T-helper 9 cell (primary cell): ENCODE measurements around the gene SFTPA2.
"Not testable (repeated sequence)": the region's sequence is repeated elsewhere in the genome, so short reads cannot be mapped to it uniquely, and the experiment has no call there.

Experiments
- DNase-seq: peaks from one replicate; pipeline ENCODE4 v3.0.0-alpha.2; 2020

SFTPA2 gene

DNA sequence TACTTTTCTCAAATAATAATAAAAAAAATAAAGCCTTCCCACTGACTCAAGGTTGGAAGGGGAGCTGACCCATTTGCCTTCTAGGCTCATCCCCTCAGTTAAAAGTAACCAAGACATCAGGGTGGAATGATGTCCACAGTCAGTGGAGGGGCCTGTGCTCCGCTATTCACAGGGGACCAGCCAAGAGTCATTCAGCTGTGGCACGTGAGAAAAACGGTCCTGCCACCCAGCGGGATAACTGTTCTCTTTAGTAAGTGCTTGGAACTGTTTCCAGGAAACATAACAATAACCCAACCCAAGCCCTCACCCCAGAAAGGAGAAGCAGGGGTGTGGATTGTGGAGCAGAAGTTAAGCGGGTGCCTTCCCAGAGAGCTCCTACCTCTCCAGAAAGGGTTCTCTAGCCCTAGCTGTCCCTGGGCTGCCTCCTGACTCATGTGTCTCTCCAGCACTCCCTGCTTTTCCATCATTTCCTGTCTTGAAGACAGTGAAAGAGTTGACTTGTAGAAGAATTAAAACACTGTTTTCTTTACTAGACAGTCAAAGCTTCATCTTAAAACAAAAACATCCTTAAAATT, 50.2 kb downstream of the SFTPA2 start:
- DNase-seq: not testable (repeated sequence)

GRCh38 chr10:79509306-79509933, 50.8 kb downstream of the SFTPA2 start:
- DNase-seq: not testable (repeated sequence)

DNA sequence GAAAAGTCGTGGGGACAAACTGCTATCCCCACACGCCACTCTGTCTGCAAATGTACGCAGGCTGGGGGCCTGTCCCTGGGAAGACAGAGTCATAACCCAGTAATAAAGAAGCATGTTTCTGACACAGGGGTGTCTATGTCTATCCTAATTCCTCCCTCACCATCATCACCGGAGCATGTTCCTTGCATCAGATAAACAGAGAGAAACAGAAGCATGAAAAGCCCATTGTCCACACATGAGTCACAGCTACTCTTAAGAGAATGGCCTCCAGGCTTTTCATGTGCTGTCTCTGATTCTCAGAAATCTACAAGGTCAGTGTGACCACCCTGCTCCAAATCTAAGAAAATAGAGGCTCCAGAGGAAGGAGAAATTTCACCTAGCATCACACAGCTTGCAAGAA, 52.0 kb downstream of the SFTPA2 start:
- DNase-seq: not testable (repeated sequence)

DNA sequence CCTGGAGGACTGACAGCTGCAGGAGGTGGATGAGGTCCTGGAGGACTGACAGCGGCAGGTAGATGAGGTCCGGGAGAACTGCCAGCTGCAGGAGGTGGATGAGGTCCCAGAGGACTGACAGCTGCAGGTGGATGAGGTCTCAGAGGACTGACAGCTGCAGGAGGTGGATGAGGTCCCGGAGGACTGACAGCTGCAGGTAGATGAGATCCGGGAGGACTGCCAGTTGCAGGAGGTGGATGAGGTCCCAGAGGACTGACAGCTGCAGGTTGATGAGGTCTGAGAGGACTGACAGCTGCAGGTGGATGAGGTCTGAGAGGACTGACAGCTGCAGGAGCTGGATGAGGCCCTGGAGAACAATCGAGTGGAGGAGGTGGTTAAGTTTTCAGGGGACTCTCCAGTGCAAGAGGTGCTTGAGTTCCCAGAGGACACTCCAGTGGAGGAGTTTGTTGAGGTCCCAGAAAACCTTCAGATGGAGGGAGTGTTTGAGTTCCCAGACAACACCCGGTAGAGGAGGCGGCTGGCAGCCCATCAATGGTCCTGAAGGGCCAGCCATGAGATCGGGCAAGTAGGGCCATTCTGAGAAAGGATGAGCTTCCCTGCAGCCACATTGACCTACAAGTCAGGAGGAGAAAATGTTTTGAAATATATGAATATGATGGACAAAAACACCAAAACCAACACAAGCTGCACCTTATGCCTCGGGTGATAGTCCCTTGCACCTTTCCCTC, 52.6 kb downstream of the SFTPA2 start:
- no peak for DNase-seq
